ENCODE measurements around the gene CREB5.

CREB5 gene

GRCh38 chr7:28862595-28863272 is 450.4 kb downstream of the CREB5 start:
- H3K36me3 ChIP-seq (ENCODE audit: insufficient read depth, low read length), result no peaks in the 10 kb centered on the region
- H3K4me2 ChIP-seq (ENCODE audit: low read depth, low read length, poor library complexity, severe bottlenecking), result no peak overlapping the region
- no peak for TF ChIP-seq EZH2phosphoT487 (IDR thresholded peaks at IDR 0.05; ENCODE audit: borderline replicate concordance)
- no peak for TF ChIP-seq CTCF (conservative IDR thresholded peaks at IDR 0.05; ENCODE audit: low read length)
- no peak overlapping the region for H3K4me3 ChIP-seq (ENCODE audit: low read length, poor library complexity, severe bottlenecking)
- H2AFZ ChIP-seq (ENCODE audit: low read length), result no peak overlapping the region
- no peaks in the 10 kb centered on the region for H3K27me3 ChIP-seq (ENCODE audit: insufficient read depth, low read length, poor library complexity, severe bottlenecking)
- no peaks in the 10 kb centered on the region for H4K20me1 ChIP-seq (ENCODE audit: insufficient read depth, low read length, poor library complexity, severe bottlenecking)
- H3K9me3 ChIP-seq (ENCODE audit: insufficient read depth, low read depth, low read length), result no peaks in the 10 kb centered on the region
- no peaks in the 10 kb centered on the region for H3K79me2 ChIP-seq (ENCODE audit: insufficient read depth, low read length)
- H3K9me2 ChIP-seq (replicated peaks; ENCODE audit: low read depth, low read length), result no peaks in the 10 kb centered on the region
- no peaks in the 10 kb centered on the region for H3F3A ChIP-seq (ENCODE audit: low read depth)
- H3K9ac ChIP-seq (ENCODE audit: low read depth, low read length, poor library complexity, severe bottlenecking), result no peak overlapping the region
- H3K4me1 ChIP-seq (ENCODE audit: insufficient read depth, low read length, poor library complexity, severe bottlenecking), result no peaks in the 10 kb centered on the region

DNA sequence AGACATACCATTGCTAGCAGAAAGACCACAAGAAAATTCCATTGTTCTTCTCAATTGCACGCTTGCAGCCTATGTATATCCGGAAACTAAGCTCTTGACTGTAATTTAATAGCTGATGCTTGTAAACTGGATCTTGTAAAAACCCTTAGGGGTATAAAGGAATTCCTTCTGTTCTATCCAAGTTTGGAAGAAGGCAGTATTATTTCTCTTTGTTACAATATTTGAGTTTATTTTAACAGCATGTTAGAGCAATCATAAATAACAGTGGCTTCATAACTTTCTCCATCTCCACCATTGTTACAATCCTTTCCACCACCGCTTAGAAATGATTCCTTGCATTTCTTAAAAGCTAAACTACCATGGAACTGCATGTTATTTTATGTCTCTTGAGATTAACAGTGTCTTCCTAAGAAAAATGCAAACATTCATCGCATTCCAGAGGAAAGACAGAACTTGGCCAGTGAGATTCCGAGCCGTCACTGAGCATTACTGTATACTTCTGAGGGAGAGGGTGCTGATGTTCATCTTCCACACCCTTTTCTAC is 453.4 kb downstream of the CREB5 start:
- H3K9me2 ChIP-seq (replicated peaks; ENCODE audit: low read depth, low read length), result no peaks in the 10 kb centered on the region
- H3K4me2 ChIP-seq (ENCODE audit: low read depth, low read length, poor library complexity, severe bottlenecking), result no peak overlapping the region
- no peak overlapping the region for H2AFZ ChIP-seq (ENCODE audit: low read length)
- no peaks in the 10 kb centered on the region for H3K9me3 ChIP-seq (ENCODE audit: insufficient read depth, low read depth, low read length)
- TF ChIP-seq EZH2phosphoT487 (IDR thresholded peaks at IDR 0.05; ENCODE audit: borderline replicate concordance) (no peak), CTCF (conservative IDR thresholded peaks at IDR 0.05; ENCODE audit: low read length) (no peak)
- H3K36me3 ChIP-seq (ENCODE audit: insufficient read depth, low read length), result no peaks in the 10 kb centered on the region
- H3K9ac ChIP-seq (ENCODE audit: low read depth, low read length, poor library complexity, severe bottlenecking), result no peak overlapping the region
- H3K79me2 ChIP-seq (ENCODE audit: insufficient read depth, low read length), result no peaks in the 10 kb centered on the region
- no peaks in the 10 kb centered on the region for H4K20me1 ChIP-seq (ENCODE audit: insufficient read depth, low read length, poor library complexity, severe bottlenecking)
- H3F3A ChIP-seq (ENCODE audit: low read depth), result no peaks in the 10 kb centered on the region
- H3K4me1 ChIP-seq (ENCODE audit: insufficient read depth, low read length, poor library complexity, severe bottlenecking), result no peaks in the 10 kb centered on the region
- H3K27me3 ChIP-seq (ENCODE audit: insufficient read depth, low read length, poor library complexity, severe bottlenecking), result no peaks in the 10 kb centered on the region
- H3K4me3 ChIP-seq (ENCODE audit: low read length, poor library complexity, severe bottlenecking), result no peak overlapping the region

DNA sequence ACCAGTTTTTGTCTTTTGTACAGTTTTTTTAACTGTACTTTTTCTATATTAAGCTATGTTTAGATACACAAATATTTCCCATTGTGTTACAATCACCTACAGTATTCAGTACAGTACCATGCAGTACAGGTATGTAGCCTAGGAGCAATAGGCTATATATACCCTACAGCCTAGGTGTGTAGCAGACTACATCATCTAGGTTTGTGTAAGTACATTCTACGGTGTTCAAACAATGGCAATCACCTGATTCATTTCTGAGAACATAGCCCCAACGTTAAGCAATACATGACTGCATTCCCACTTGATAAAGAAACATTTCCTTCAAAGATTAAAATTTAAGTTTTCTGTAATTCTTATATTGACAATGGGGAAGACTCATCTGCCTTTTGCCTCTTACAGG is 456.4 kb downstream of the CREB5 start:
- H3K4me3 ChIP-seq (ENCODE audit: low read length, poor library complexity, severe bottlenecking), result no peak overlapping the region
- H3K4me1 ChIP-seq (ENCODE audit: insufficient read depth, low read length, poor library complexity, severe bottlenecking), result no peaks in the 10 kb centered on the region
- no peaks in the 10 kb centered on the region for H3K9me2 ChIP-seq (replicated peaks; ENCODE audit: low read depth, low read length)
- H3K79me2 ChIP-seq (ENCODE audit: insufficient read depth, low read length), result no peaks in the 10 kb centered on the region
- H3F3A ChIP-seq (ENCODE audit: low read depth), result no peaks in the 10 kb centered on the region
- H3K9ac ChIP-seq (ENCODE audit: low read depth, low read length, poor library complexity, severe bottlenecking), result no peak overlapping the region
- H3K36me3 ChIP-seq (ENCODE audit: insufficient read depth, low read length), result no peaks in the 10 kb centered on the region
- H3K4me2 ChIP-seq (ENCODE audit: low read depth, low read length, poor library complexity, severe bottlenecking), result no peak overlapping the region
- H3K27me3 ChIP-seq (ENCODE audit: insufficient read depth, low read length, poor library complexity, severe bottlenecking), result no peaks in the 10 kb centered on the region
- no peak for TF ChIP-seq CTCF (conservative IDR thresholded peaks at IDR 0.05; ENCODE audit: low read length)
- TF ChIP-seq EZH2phosphoT487 (IDR thresholded peaks at IDR 0.05; ENCODE audit: borderline replicate concordance), result no peak
- no peaks in the 10 kb centered on the region for H4K20me1 ChIP-seq (ENCODE audit: insufficient read depth, low read length, poor library complexity, severe bottlenecking)
- no peak overlapping the region for H2AFZ ChIP-seq (ENCODE audit: low read length)
- H3K9me3 ChIP-seq (ENCODE audit: insufficient read depth, low read depth, low read length), result no peaks in the 10 kb centered on the region

All from Loucy (cell line).